Measurements from ENCODE around the gene ANXA1. TPM values are rescaled to one million over a fixed set of nuclear protein-coding genes. Genes with fewer than 3 reads are reported as not detected.
A peak's percentile ranks its signal among the peaks of the same experiment; 100 is the strongest.

Gene ANXA1
- total RNA-seq, 1 donor from 2014 or later = 90.8 TPM

GRCh38 chr9:73154271-73154670 lies 2.6 kb downstream of the ANXA1 start:
- peak overlapping the region; percentile 63 for H3K27ac ChIP-seq (ENCODE audit: low read depth, low read length)
- H3K4me1 ChIP-seq (ENCODE audit: control insufficient read depth in 3 of 3, insufficient read depth in 3 of 3, low read length in 3 of 3) = peaks cover under 1 to 30% (median 2%) of the 10 kb centered on the region in 3 donors
- no peak overlapping the region for H3K9ac ChIP-seq (ENCODE audit: low read depth in 1 of 3, low read length in 3 of 3)
- no peaks in the 10 kb centered on the region for H3K27me3 ChIP-seq (ENCODE audit: control insufficient read depth in 3 of 3, insufficient read depth in 3 of 3, low read length in 3 of 3)
- H3K9me3 ChIP-seq (ENCODE audit: control insufficient read depth in 3 of 3, low read length in 3 of 3) = no peaks in the 10 kb centered on the region
- H3K36me3 ChIP-seq (ENCODE audit: control insufficient read depth in 3 of 3, insufficient read depth in 3 of 3, low read length in 3 of 3) = peaks cover 0 to 6% (median 5%) of the 10 kb centered on the region in 3 donors
- peak overlapping the region; percentile 2 to 73 (median 32) for H3K4me3 ChIP-seq (ENCODE audit: low read length in 3 of 3)

GRCh38 chr9:73154722-73155121 lies 3.1 kb downstream of the ANXA1 start:
- H3K36me3 ChIP-seq (ENCODE audit: control insufficient read depth in 3 of 3, insufficient read depth in 3 of 3, low read length in 3 of 3) = peaks cover 0 to 8% (median 5%) of the 10 kb centered on the region in 3 donors
- H3K27me3 ChIP-seq (ENCODE audit: control insufficient read depth in 3 of 3, insufficient read depth in 3 of 3, low read length in 3 of 3) = no peaks in the 10 kb centered on the region
- peaks cover 0 to 27% (median 2%) of the 10 kb centered on the region in 3 donors for H3K4me1 ChIP-seq (ENCODE audit: control insufficient read depth in 3 of 3, insufficient read depth in 3 of 3, low read length in 3 of 3)
- peak overlapping the region; percentile 41 for H3K27ac ChIP-seq (ENCODE audit: low read depth, low read length)
- H3K9ac ChIP-seq (ENCODE audit: low read depth in 1 of 3, low read length in 3 of 3) = no peak overlapping the region
- H3K4me3 ChIP-seq (ENCODE audit: low read length in 3 of 3) = peak overlapping the region in 1 of 3 donors; percentile 73
- H3K9me3 ChIP-seq (ENCODE audit: control insufficient read depth in 3 of 3, low read length in 3 of 3) = no peaks in the 10 kb centered on the region

- no peak overlapping the region for H3K27ac ChIP-seq (ENCODE audit: low read depth, low read length)
- peaks cover 0 to 27% (median 2%) of the 10 kb centered on the region in 3 donors for H3K4me1 ChIP-seq (ENCODE audit: control insufficient read depth in 3 of 3, insufficient read depth in 3 of 3, low read length in 3 of 3)
- H3K4me3 ChIP-seq (ENCODE audit: low read length in 3 of 3) = no peak overlapping the region
- H3K36me3 ChIP-seq (ENCODE audit: control insufficient read depth in 3 of 3, insufficient read depth in 3 of 3, low read length in 3 of 3) = peaks cover 0 to 13% (median 5%) of the 10 kb centered on the region in 3 donors
- H3K9me3 ChIP-seq (ENCODE audit: control insufficient read depth in 3 of 3, low read length in 3 of 3) = no peaks in the 10 kb centered on the region
- H3K9ac ChIP-seq (ENCODE audit: low read depth in 1 of 3, low read length in 3 of 3) = no peak overlapping the region
- no peaks in the 10 kb centered on the region for H3K27me3 ChIP-seq (ENCODE audit: control insufficient read depth in 3 of 3, insufficient read depth in 3 of 3, low read length in 3 of 3)
These were observed 3.7 kb downstream of the ANXA1 start for GRCh38 chr9:73155377-73155776.

DNA sequence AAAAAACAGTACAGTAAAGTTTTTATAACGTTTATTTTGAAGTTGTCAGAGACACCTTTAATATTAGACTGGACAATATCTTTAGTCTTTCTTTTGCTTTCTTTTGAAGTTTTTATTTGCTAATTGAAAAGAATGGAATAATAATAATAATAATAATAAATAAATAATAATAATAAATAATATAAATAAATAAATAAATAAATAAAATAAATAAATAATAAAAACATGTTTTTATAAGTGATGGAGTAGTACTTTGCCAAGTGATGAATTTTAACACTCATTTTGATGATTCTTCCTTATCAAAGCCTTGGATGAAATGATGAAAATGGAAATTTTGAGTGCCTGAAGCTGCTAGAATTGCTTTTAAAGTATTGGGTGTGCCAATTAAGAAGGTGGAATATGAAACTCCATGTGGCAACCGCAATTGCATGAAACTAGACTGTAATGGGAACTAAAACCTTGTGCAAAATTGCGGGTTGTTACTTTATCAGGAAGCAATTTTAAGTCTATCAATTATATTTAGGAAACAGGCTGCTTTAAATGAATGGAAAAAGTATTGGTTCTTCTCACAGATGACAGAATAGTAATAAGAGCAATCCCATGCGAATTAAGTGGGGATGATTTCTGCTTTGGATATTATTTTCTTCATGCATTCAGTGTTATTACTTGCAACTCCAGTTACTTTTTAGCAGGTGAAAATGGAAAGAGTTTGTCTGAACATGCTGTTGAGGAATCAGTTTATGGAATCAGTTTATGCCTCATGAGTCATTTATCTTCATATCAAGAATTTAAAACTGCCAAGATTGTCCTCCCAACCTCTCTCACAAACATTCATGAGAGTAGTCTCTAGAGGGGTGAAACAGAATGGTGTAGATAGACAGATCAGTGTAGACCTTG lies 4.6 kb downstream of the ANXA1 start:
- H3K9ac ChIP-seq (ENCODE audit: low read depth in 1 of 3, low read length in 3 of 3) = no peak overlapping the region
- H3K36me3 ChIP-seq (ENCODE audit: control insufficient read depth in 3 of 3, insufficient read depth in 3 of 3, low read length in 3 of 3) = peaks cover 0 to 19% (median 5%) of the 10 kb centered on the region in 3 donors
- no peak overlapping the region for H3K4me3 ChIP-seq (ENCODE audit: low read length in 3 of 3)
- H3K4me1 ChIP-seq (ENCODE audit: control insufficient read depth in 3 of 3, insufficient read depth in 3 of 3, low read length in 3 of 3) = peaks cover 0 to 19% (median 2%) of the 10 kb centered on the region in 3 donors
- no peak overlapping the region for H3K27ac ChIP-seq (ENCODE audit: low read depth, low read length)
- H3K27me3 ChIP-seq (ENCODE audit: control insufficient read depth in 3 of 3, insufficient read depth in 3 of 3, low read length in 3 of 3) = no peaks in the 10 kb centered on the region
- H3K9me3 ChIP-seq (ENCODE audit: control insufficient read depth in 3 of 3, low read length in 3 of 3) = no peaks in the 10 kb centered on the region

DNA sequence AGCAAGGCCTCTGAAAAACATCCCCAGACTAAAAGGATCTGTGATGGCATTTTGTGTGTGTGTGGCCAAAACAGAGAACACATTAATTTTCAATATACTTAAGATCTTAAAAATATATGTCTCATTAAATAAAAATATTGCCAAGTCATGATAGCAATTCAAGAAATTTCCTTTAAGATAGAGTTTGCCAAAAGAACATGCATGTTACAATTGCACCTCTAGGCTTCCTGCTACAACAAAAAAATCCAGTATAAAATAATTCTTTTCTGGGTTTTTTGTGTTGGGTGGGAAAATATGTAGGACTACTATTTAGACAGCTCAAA lies 5.2 kb downstream of the ANXA1 start:
- H3K9me3 ChIP-seq (ENCODE audit: control insufficient read depth in 3 of 3, low read length in 3 of 3) = no peaks in the 10 kb centered on the region
- peaks cover 2 to 21% (median 5%) of the 10 kb centered on the region in 3 donors for H3K36me3 ChIP-seq (ENCODE audit: control insufficient read depth in 3 of 3, insufficient read depth in 3 of 3, low read length in 3 of 3)
- no peak overlapping the region for H3K27ac ChIP-seq (ENCODE audit: low read depth, low read length)
- no peak overlapping the region for H3K9ac ChIP-seq (ENCODE audit: low read depth in 1 of 3, low read length in 3 of 3)
- H3K4me3 ChIP-seq (ENCODE audit: low read length in 3 of 3) = no peak overlapping the region
- H3K4me1 ChIP-seq (ENCODE audit: control insufficient read depth in 3 of 3, insufficient read depth in 3 of 3, low read length in 3 of 3) = peaks cover 0 to 19% (median 2%) of the 10 kb centered on the region in 3 donors
- no peaks in the 10 kb centered on the region for H3K27me3 ChIP-seq (ENCODE audit: control insufficient read depth in 3 of 3, insufficient read depth in 3 of 3, low read length in 3 of 3)

GRCh38 chr9:73157811-73158210 lies 6.1 kb downstream of the ANXA1 start:
- Histone ChIP-seq H3K9ac (ENCODE audit: low read depth in 1 of 3, low read length in 3 of 3) (no peak overlapping the region), H3K27ac (ENCODE audit: low read depth, low read length) (no peak overlapping the region)

DNA sequence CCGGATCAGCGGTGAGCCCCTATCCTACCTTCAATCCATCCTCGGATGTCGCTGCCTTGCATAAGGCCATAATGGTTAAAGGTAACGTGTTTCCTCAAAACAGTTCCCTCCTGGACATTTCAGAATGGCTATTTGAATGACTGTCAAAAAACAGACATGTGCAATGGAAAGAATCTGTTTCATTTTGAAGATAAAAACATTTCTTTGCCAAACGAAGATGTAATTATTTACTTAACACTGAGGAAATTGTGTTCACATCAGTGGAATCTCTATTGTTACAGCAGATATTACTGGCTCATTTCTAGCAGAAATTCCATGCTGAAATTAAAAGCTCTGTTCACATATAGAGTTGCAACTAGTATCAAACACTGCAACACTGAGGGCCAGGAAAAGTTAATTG lies 7.1 kb downstream of the ANXA1 start:
- no peaks in the 10 kb centered on the region for H3K9me3 ChIP-seq (ENCODE audit: control insufficient read depth in 3 of 3, low read length in 3 of 3)
- no peak overlapping the region for H3K27ac ChIP-seq (ENCODE audit: low read depth, low read length)
- H3K4me3 ChIP-seq (ENCODE audit: low read length in 3 of 3) = no peak overlapping the region
- no peaks in the 10 kb centered on the region for H3K27me3 ChIP-seq (ENCODE audit: control insufficient read depth in 3 of 3, insufficient read depth in 3 of 3, low read length in 3 of 3)
- H3K4me1 ChIP-seq (ENCODE audit: control insufficient read depth in 3 of 3, insufficient read depth in 3 of 3, low read length in 3 of 3) = peaks cover 0 to 19% (median 2%) of the 10 kb centered on the region in 3 donors
- no peak overlapping the region for H3K9ac ChIP-seq (ENCODE audit: low read depth in 1 of 3, low read length in 3 of 3)
- H3K36me3 ChIP-seq (ENCODE audit: control insufficient read depth in 3 of 3, insufficient read depth in 3 of 3, low read length in 3 of 3) = peaks cover 5 to 30% (median 7%) of the 10 kb centered on the region in 3 donors

More at GRCh38 chr9:73157811-73158210, 6.1 kb downstream of the ANXA1 start:
- peak overlapping the region in 1 of 3 donors; percentile 2 for H3K4me3 ChIP-seq (ENCODE audit: low read length in 3 of 3)
- peaks cover 2 to 24% (median 5%) of the 10 kb centered on the region in 3 donors for H3K36me3 ChIP-seq (ENCODE audit: control insufficient read depth in 3 of 3, insufficient read depth in 3 of 3, low read length in 3 of 3)
- no peaks in the 10 kb centered on the region for H3K27me3 ChIP-seq (ENCODE audit: control insufficient read depth in 3 of 3, insufficient read depth in 3 of 3, low read length in 3 of 3)
- peaks cover 0 to 19% (median 2%) of the 10 kb centered on the region in 3 donors for H3K4me1 ChIP-seq (ENCODE audit: control insufficient read depth in 3 of 3, insufficient read depth in 3 of 3, low read length in 3 of 3)
- H3K9me3 ChIP-seq (ENCODE audit: control insufficient read depth in 3 of 3, low read length in 3 of 3) = no peaks in the 10 kb centered on the region

- peaks cover 5 to 35% (median 7%) of the 10 kb centered on the region in 3 donors for H3K36me3 ChIP-seq (ENCODE audit: control insufficient read depth in 3 of 3, insufficient read depth in 3 of 3, low read length in 3 of 3)
- H3K27ac ChIP-seq (ENCODE audit: low read depth, low read length) = no peak overlapping the region
- peaks cover 0 to 12% (median 0%) of the 10 kb centered on the region in 3 donors for H3K4me1 ChIP-seq (ENCODE audit: control insufficient read depth in 3 of 3, insufficient read depth in 3 of 3, low read length in 3 of 3)
These were observed 9.2 kb downstream of the ANXA1 start for GRCh38 chr9:73160868-73161267.

DNA sequence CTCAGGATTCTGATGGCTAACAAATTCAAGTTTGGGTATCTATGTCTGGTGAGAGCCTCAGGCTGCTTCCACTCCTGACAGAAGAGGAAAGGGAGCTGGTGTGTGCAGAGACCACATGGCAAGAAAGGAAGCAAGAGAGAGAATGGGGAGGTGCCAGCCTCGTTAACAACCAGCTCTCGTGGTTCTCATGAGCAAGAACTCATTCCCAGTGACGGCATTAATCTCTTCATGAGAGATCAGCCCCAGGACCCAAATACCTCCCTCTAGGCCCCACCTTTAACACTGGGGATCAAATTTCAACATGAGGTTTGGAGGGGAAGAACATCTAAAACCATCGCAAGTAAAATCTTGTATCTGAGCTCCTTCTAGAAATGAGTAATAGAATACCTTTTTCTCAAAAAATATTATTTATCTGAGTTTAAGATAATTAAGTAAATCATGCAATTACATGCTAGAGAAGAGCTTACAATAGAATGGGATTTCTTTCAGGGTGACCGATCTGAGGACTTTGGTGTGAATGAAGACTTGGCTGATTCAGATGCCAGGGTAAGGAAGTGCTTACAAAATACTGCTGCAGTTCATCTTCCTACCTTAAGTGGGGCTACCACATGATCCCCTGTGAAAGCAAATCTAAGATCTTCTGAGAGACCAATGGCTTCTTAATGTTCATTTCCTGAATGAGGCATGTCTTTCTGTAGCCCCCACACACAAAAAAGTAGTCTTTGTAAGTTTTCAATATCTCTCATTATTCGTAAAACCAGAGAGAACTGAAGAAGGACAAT lies 11.5 kb downstream of the ANXA1 start:
- H3K9ac ChIP-seq (ENCODE audit: low read depth in 1 of 3, low read length in 3 of 3) = no peak overlapping the region
- H3K27ac ChIP-seq (ENCODE audit: low read depth, low read length) = no peak overlapping the region
- no peaks in the 10 kb centered on the region for H3K4me1 ChIP-seq (ENCODE audit: control insufficient read depth in 3 of 3, insufficient read depth in 3 of 3, low read length in 3 of 3)
- no peaks in the 10 kb centered on the region for H3K9me3 ChIP-seq (ENCODE audit: control insufficient read depth in 3 of 3, low read length in 3 of 3)
- H3K27me3 ChIP-seq (ENCODE audit: control insufficient read depth in 3 of 3, insufficient read depth in 3 of 3, low read length in 3 of 3) = no peaks in the 10 kb centered on the region
- H3K4me3 ChIP-seq (ENCODE audit: low read length in 3 of 3) = no peak overlapping the region
- H3K36me3 ChIP-seq (ENCODE audit: control insufficient read depth in 3 of 3, insufficient read depth in 3 of 3, low read length in 3 of 3) = peaks cover 5 to 44% (median 10%) of the 10 kb centered on the region in 3 donors

More at GRCh38 chr9:73160868-73161267, 9.2 kb downstream of the ANXA1 start:
- no peak overlapping the region for H3K9ac ChIP-seq (ENCODE audit: low read depth in 1 of 3, low read length in 3 of 3)
- H3K9me3 ChIP-seq (ENCODE audit: control insufficient read depth in 3 of 3, low read length in 3 of 3) = no peaks in the 10 kb centered on the region
- no peaks in the 10 kb centered on the region for H3K27me3 ChIP-seq (ENCODE audit: control insufficient read depth in 3 of 3, insufficient read depth in 3 of 3, low read length in 3 of 3)
- H3K4me3 ChIP-seq (ENCODE audit: low read length in 3 of 3) = no peak overlapping the region

Data from skeletal muscle tissue (tissue), 4 donors.